ENCODE data around the gene MAPK12. TPM values are rescaled to one million over a fixed set of nuclear protein-coding genes. Genes with fewer than 3 reads are reported as not detected.

The MAPK12 gene
- polyA plus RNA-seq, 1 donor from 2014 or later, result 36.7 TPM

- TF ChIP-seq POLR2AphosphoS5 (IDR thresholded peaks at IDR 0.05) (no peak), RAD21 (conservative IDR thresholded peaks at IDR 0.05) (no peak), SMC3 (conservative IDR thresholded peaks at IDR 0.05; ENCODE audit: poor library complexity) (no peak), TAF1 (IDR thresholded peaks at IDR 0.05; ENCODE audit: low read depth) (no peak), REST (IDR thresholded peaks at IDR 0.05; ENCODE audit: borderline replicate concordance) (no peak), MXI1 (conservative IDR thresholded peaks at IDR 0.05; ENCODE audit: poor library complexity, severe bottlenecking) (no peak), EP300 (conservative IDR thresholded peaks at IDR 0.05; ENCODE audit: poor library complexity, severe bottlenecking) (no peak), EZH2 (IDR thresholded peaks at IDR 0.05; ENCODE audit: borderline replicate concordance, insufficient read depth, low read length, poor library complexity, severe bottlenecking) (no peak)
- TF ChIP-seq, protein P1, sequence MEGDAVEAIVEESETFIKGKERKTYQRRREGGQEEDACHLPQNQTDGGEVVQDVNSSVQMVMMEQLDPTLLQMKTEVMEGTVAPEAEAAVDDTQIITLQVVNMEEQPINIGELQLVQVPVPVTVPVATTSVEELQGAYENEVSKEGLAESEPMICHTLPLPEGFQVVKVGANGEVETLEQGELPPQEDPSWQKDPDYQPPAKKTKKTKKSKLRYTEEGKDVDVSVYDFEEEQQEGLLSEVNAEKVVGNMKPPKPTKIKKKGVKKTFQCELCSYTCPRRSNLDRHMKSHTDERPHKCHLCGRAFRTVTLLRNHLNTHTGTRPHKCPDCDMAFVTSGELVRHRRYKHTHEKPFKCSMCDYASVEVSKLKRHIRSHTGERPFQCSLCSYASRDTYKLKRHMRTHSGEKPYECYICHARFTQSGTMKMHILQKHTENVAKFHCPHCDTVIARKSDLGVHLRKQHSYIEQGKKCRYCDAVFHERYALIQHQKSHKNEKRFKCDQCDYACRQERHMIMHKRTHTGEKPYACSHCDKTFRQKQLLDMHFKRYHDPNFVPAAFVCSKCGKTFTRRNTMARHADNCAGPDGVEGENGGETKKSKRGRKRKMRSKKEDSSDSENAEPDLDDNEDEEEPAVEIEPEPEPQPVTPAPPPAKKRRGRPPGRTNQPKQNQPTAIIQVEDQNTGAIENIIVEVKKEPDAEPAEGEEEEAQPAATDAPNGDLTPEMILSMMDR (IDR thresholded peaks at IDR 0.05; ENCODE audit: poor library complexity, severe bottlenecking), result no peak
- H3K9me3 ChIP-seq (ENCODE audit: low read length), result no peaks in the 10 kb centered on the region
- H3K27me3 ChIP-seq (ENCODE audit: insufficient read depth, low read depth, low read length), result no peaks in the 10 kb centered on the region
- H3K4me3 ChIP-seq (ENCODE audit: low read length), result no peak overlapping the region
- no peak overlapping the region for H3K4me2 ChIP-seq (ENCODE audit: low read length)
- H3F3A ChIP-seq (ENCODE audit: insufficient read depth, low read length, poor library complexity, severe bottlenecking), result no peaks in the 10 kb centered on the region
- no peak overlapping the region for H2AFZ ChIP-seq (ENCODE audit: low read depth, low read length)
- H3K36me3 ChIP-seq (ENCODE audit: insufficient read depth, low read length), result no peaks in the 10 kb centered on the region
- H4K20me1 ChIP-seq (ENCODE audit: insufficient read depth), result no peaks in the 10 kb centered on the region
- no peak overlapping the region for H3K9ac ChIP-seq (ENCODE audit: low read length)
- no peak overlapping the region for H3K27ac ChIP-seq (ENCODE audit: low read length)
- H3K79me2 ChIP-seq (replicated peaks; ENCODE audit: insufficient read depth, low read length), result no peaks in the 10 kb centered on the region
- H3K9me2 ChIP-seq (ENCODE audit: insufficient read depth, low read length), result no peaks in the 10 kb centered on the region
Measured at GRCh38 chr22:50253941-50254340, 7.5 kb downstream of the MAPK12 start.

GRCh38 chr22:50253046-50253915, 8.2 kb downstream of the MAPK12 start:
- H3K27ac ChIP-seq (ENCODE audit: low read length), result no peak overlapping the region
- no peaks in the 10 kb centered on the region for H3K27me3 ChIP-seq (ENCODE audit: insufficient read depth, low read depth, low read length)
- H4K20me1 ChIP-seq (ENCODE audit: insufficient read depth), result no peaks in the 10 kb centered on the region
- TF ChIP-seq TAF1 (IDR thresholded peaks at IDR 0.05; ENCODE audit: low read depth), result no peak
- TF ChIP-seq EP300 (conservative IDR thresholded peaks at IDR 0.05; ENCODE audit: poor library complexity, severe bottlenecking), result no peak
- no peak for TF ChIP-seq REST (IDR thresholded peaks at IDR 0.05; ENCODE audit: borderline replicate concordance)
- no peak for TF ChIP-seq SMC3 (conservative IDR thresholded peaks at IDR 0.05; ENCODE audit: poor library complexity)
- TF ChIP-seq MXI1 (conservative IDR thresholded peaks at IDR 0.05; ENCODE audit: poor library complexity, severe bottlenecking), result no peak
- TF ChIP-seq, protein P1 (IDR thresholded peaks at IDR 0.05; ENCODE audit: poor library complexity, severe bottlenecking), result no peak
- TF ChIP-seq RAD21 (conservative IDR thresholded peaks at IDR 0.05), result no peak
- TF ChIP-seq EZH2 (IDR thresholded peaks at IDR 0.05; ENCODE audit: borderline replicate concordance, insufficient read depth, low read length, poor library complexity, severe bottlenecking), result no peak
- TF ChIP-seq POLR2AphosphoS5 (IDR thresholded peaks at IDR 0.05), result no peak
- H3K9ac ChIP-seq (ENCODE audit: low read length), result no peak overlapping the region
- H3K4me3 ChIP-seq (ENCODE audit: low read length), result no peak overlapping the region
- H2AFZ ChIP-seq (ENCODE audit: low read depth, low read length), result no peak overlapping the region
- H3K9me3 ChIP-seq (ENCODE audit: low read length), result no peaks in the 10 kb centered on the region
- H3K4me2 ChIP-seq (ENCODE audit: low read length), result no peak overlapping the region
- H3K79me2 ChIP-seq (replicated peaks; ENCODE audit: insufficient read depth, low read length), result no peaks in the 10 kb centered on the region
- H3K36me3 ChIP-seq (ENCODE audit: insufficient read depth, low read length), result no peaks in the 10 kb centered on the region
- no peaks in the 10 kb centered on the region for H3F3A ChIP-seq (ENCODE audit: insufficient read depth, low read length, poor library complexity, severe bottlenecking)
- H3K9me2 ChIP-seq (ENCODE audit: insufficient read depth, low read length), result no peaks in the 10 kb centered on the region
